ENCODE measurements around the gene CCDC27.

CCDC27 gene

GRCh38 chr1:3711780-3712451 is 40.3 kb upstream of the CCDC27 start:
- H3K27ac ChIP-seq (ENCODE audit: low read length): no peak overlapping the region
- H3K4me3 ChIP-seq (ENCODE audit: low read length): no peak overlapping the region
- H3K9me3 ChIP-seq (ENCODE audit: insufficient read depth, low read depth, low read length): no peaks in the 10 kb centered on the region
- no peak overlapping the region for H3K9ac ChIP-seq (ENCODE audit: low read depth, low read length)
- H3K27me3 ChIP-seq (ENCODE audit: insufficient read depth, low read length): peaks cover 30% of the 10 kb centered on the region
- peaks cover 7% of the 10 kb centered on the region; the same call in 1 of the 2 replicates for H3K4me1 ChIP-seq (ENCODE audit: insufficient read depth, low read length)
- H3K36me3 ChIP-seq (ENCODE audit: insufficient read depth, low read depth, low read length): no peaks in the 10 kb centered on the region

- no peaks in the 10 kb centered on the region for H3K36me3 ChIP-seq (ENCODE audit: insufficient read depth, low read depth, low read length)
- peaks cover 26% of the 10 kb centered on the region for H3K27me3 ChIP-seq (ENCODE audit: insufficient read depth, low read length)
- H3K4me3 ChIP-seq (ENCODE audit: low read length): no peak overlapping the region
- no peak overlapping the region; the same call in 1 of the 2 replicates for H3K9ac ChIP-seq (ENCODE audit: low read depth, low read length)
- H3K9me3 ChIP-seq (ENCODE audit: insufficient read depth, low read depth, low read length): no peaks in the 10 kb centered on the region
- no peak overlapping the region for H3K27ac ChIP-seq (ENCODE audit: low read length)
- H3K4me1 ChIP-seq (ENCODE audit: insufficient read depth, low read length): peaks cover 6% of the 10 kb centered on the region; the same call in 1 of the 2 replicates
Measured at GRCh38 chr1:3712573-3713535, 39.4 kb upstream of the CCDC27 start.

- no peak overlapping the region for H3K27ac ChIP-seq (ENCODE audit: low read length)
- no peaks in the 10 kb centered on the region for H3K36me3 ChIP-seq (ENCODE audit: insufficient read depth, low read depth, low read length)
- no peaks in the 10 kb centered on the region for H3K4me1 ChIP-seq (ENCODE audit: insufficient read depth, low read length)
- no peaks in the 10 kb centered on the region for H3K9me3 ChIP-seq (ENCODE audit: insufficient read depth, low read depth, low read length)
- H3K9ac ChIP-seq (ENCODE audit: low read depth, low read length): no peak overlapping the region
- no peak overlapping the region for H3K4me3 ChIP-seq (ENCODE audit: low read length)
- peaks cover 19% of the 10 kb centered on the region for H3K27me3 ChIP-seq (ENCODE audit: insufficient read depth, low read length)
Measured at GRCh38 chr1:3713840-3714239, 38.4 kb upstream of the CCDC27 start.

GRCh38 chr1:3714284-3714741 is 37.9 kb upstream of the CCDC27 start:
- H3K36me3 ChIP-seq (ENCODE audit: insufficient read depth, low read depth, low read length): no peaks in the 10 kb centered on the region
- no peak overlapping the region for H3K4me3 ChIP-seq (ENCODE audit: low read length)
- no peak overlapping the region for H3K9ac ChIP-seq (ENCODE audit: low read depth, low read length)
- H3K9me3 ChIP-seq (ENCODE audit: insufficient read depth, low read depth, low read length): no peaks in the 10 kb centered on the region
- H3K4me1 ChIP-seq (ENCODE audit: insufficient read depth, low read length): no peaks in the 10 kb centered on the region
- H3K27me3 ChIP-seq (ENCODE audit: insufficient read depth, low read length): peaks cover 20% of the 10 kb centered on the region
- H3K27ac ChIP-seq (ENCODE audit: low read length): no peak overlapping the region

GRCh38 chr1:3714814-3715213 is 37.4 kb upstream of the CCDC27 start:
- Histone ChIP-seq H3K36me3 (ENCODE audit: insufficient read depth, low read depth, low read length) (no peaks in the 10 kb centered on the region), H3K27me3 (ENCODE audit: insufficient read depth, low read length) (peaks cover 18% of the 10 kb centered on the region), H3K9me3 (ENCODE audit: insufficient read depth, low read depth, low read length) (no peaks in the 10 kb centered on the region), H3K27ac (ENCODE audit: low read length) (no peak overlapping the region), H3K4me1 (ENCODE audit: insufficient read depth, low read length) (no peaks in the 10 kb centered on the region), H3K9ac (ENCODE audit: low read depth, low read length) (no peak overlapping the region), H3K4me3 (ENCODE audit: low read length) (no peak overlapping the region)

- peaks cover 18% of the 10 kb centered on the region for H3K27me3 ChIP-seq (ENCODE audit: insufficient read depth, low read length)
- H3K4me3 ChIP-seq (ENCODE audit: low read length): no peak overlapping the region
- H3K27ac ChIP-seq (ENCODE audit: low read length): no peak overlapping the region
- no peaks in the 10 kb centered on the region for H3K4me1 ChIP-seq (ENCODE audit: insufficient read depth, low read length)
- no peak overlapping the region for H3K9ac ChIP-seq (ENCODE audit: low read depth, low read length)
- H3K36me3 ChIP-seq (ENCODE audit: insufficient read depth, low read depth, low read length): no peaks in the 10 kb centered on the region
- no peaks in the 10 kb centered on the region for H3K9me3 ChIP-seq (ENCODE audit: insufficient read depth, low read depth, low read length)
Measured at GRCh38 chr1:3716351-3716750, 35.9 kb upstream of the CCDC27 start.

GRCh38 chr1:3717041-3717714 is 35.1 kb upstream of the CCDC27 start:
- H3K9ac ChIP-seq (ENCODE audit: low read depth, low read length): no peak overlapping the region
- H3K4me3 ChIP-seq (ENCODE audit: low read length): no peak overlapping the region
- H3K27ac ChIP-seq (ENCODE audit: low read length): no peak overlapping the region
- H3K27me3 ChIP-seq (ENCODE audit: insufficient read depth, low read length): peaks cover 12% of the 10 kb centered on the region
- H3K9me3 ChIP-seq (ENCODE audit: insufficient read depth, low read depth, low read length): no peaks in the 10 kb centered on the region
- no peaks in the 10 kb centered on the region for H3K4me1 ChIP-seq (ENCODE audit: insufficient read depth, low read length)
- H3K36me3 ChIP-seq (ENCODE audit: insufficient read depth, low read depth, low read length): no peaks in the 10 kb centered on the region

GRCh38 chr1:3717715-3718601 is 34.3 kb upstream of the CCDC27 start:
- Histone ChIP-seq H3K9ac (ENCODE audit: low read depth, low read length) (no peak overlapping the region), H3K27ac (ENCODE audit: low read length) (no peak overlapping the region), H3K27me3 (ENCODE audit: insufficient read depth, low read length) (peaks cover 12% of the 10 kb centered on the region), H3K36me3 (ENCODE audit: insufficient read depth, low read depth, low read length) (no peaks in the 10 kb centered on the region), H3K9me3 (ENCODE audit: insufficient read depth, low read depth, low read length) (no peaks in the 10 kb centered on the region), H3K4me1 (ENCODE audit: insufficient read depth, low read length) (no peaks in the 10 kb centered on the region), H3K4me3 (ENCODE audit: low read length) (no peak overlapping the region; the same call in 1 of the 2 replicates)

GRCh38 chr1:3718764-3719163 is 33.5 kb upstream of the CCDC27 start:
- no peaks in the 10 kb centered on the region for H3K4me1 ChIP-seq (ENCODE audit: insufficient read depth, low read length)
- no peak overlapping the region for H3K9ac ChIP-seq (ENCODE audit: low read depth, low read length)
- H3K27me3 ChIP-seq (ENCODE audit: insufficient read depth, low read length): peaks cover 12% of the 10 kb centered on the region
- H3K9me3 ChIP-seq (ENCODE audit: insufficient read depth, low read depth, low read length): no peaks in the 10 kb centered on the region
- no peak overlapping the region for H3K4me3 ChIP-seq (ENCODE audit: low read length)
- H3K27ac ChIP-seq (ENCODE audit: low read length): no peak overlapping the region
- no peaks in the 10 kb centered on the region for H3K36me3 ChIP-seq (ENCODE audit: insufficient read depth, low read depth, low read length)

GRCh38 chr1:3721955-3722465 is 30.2 kb upstream of the CCDC27 start:
- Histone ChIP-seq H3K27ac (ENCODE audit: low read length) (no peak overlapping the region), H3K4me3 (ENCODE audit: low read length) (no peak overlapping the region), H3K36me3 (ENCODE audit: insufficient read depth, low read depth, low read length) (no peaks in the 10 kb centered on the region), H3K4me1 (ENCODE audit: insufficient read depth, low read length) (no peaks in the 10 kb centered on the region), H3K27me3 (ENCODE audit: insufficient read depth, low read length) (peaks cover 12% of the 10 kb centered on the region), H3K9ac (ENCODE audit: low read depth, low read length) (no peak overlapping the region), H3K9me3 (ENCODE audit: insufficient read depth, low read depth, low read length) (no peaks in the 10 kb centered on the region)

- H3K4me1 ChIP-seq (ENCODE audit: insufficient read depth, low read length): no peaks in the 10 kb centered on the region
- H3K9ac ChIP-seq (ENCODE audit: low read depth, low read length): no peak overlapping the region
- H3K36me3 ChIP-seq (ENCODE audit: insufficient read depth, low read depth, low read length): no peaks in the 10 kb centered on the region
- H3K9me3 ChIP-seq (ENCODE audit: insufficient read depth, low read depth, low read length): no peaks in the 10 kb centered on the region
- H3K27me3 ChIP-seq (ENCODE audit: insufficient read depth, low read length): peaks cover 12% of the 10 kb centered on the region
- H3K27ac ChIP-seq (ENCODE audit: low read length): no peak overlapping the region
- no peak overlapping the region for H3K4me3 ChIP-seq (ENCODE audit: low read length)
Measured at GRCh38 chr1:3722846-3723245, 29.4 kb upstream of the CCDC27 start.
